Ammon's horn (tissue), 1 donor: ENCODE data around the gene TTLL9.

Source experiments
- DNase-seq: peaks from one replicate; pipeline ENCODE4 v3.0.0-alpha.2; 2016; ENCODE audit warnings: low spot score

TTLL9 gene

GRCh38 chr20:31979713-31980426 lies 109.4 kb downstream of the TTLL9 start:
- no peak for DNase-seq

GRCh38 chr20:31981784-31982183 lies 111.3 kb downstream of the TTLL9 start:
- DNase-seq, result no peak

- DNase-seq, result peak; percentile 29
These were observed 114.6 kb downstream of the TTLL9 start for GRCh38 chr20:31984981-31985471.

- DNase-seq, result no peak
These were observed 117.3 kb downstream of the TTLL9 start for GRCh38 chr20:31987744-31988143.

- no peak for DNase-seq
These were observed 118.1 kb downstream of the TTLL9 start for GRCh38 chr20:31988430-31989015.

- DNase-seq, result no peak
These were observed 118.7 kb downstream of the TTLL9 start for GRCh38 chr20:31989030-31989645.

- DNase-seq, result no peak
These were observed 120.4 kb downstream of the TTLL9 start for GRCh38 chr20:31990641-31991338.

GRCh38 chr20:31991339-31991705 lies 120.9 kb downstream of the TTLL9 start:
- peak; percentile 12 for DNase-seq

GRCh38 chr20:31992086-31992485 lies 121.7 kb downstream of the TTLL9 start:
- no peak for DNase-seq
